HG03135 (cell line): Measurements from ENCODE around the gene BMP2K.

Experiments
- ATAC-seq: cut with Tn5 transposase; IDR thresholded peaks from one replicate; pipeline ENCODE4 v1.9.1; 2021; ENCODE audit warnings: mild to moderate bottlenecking, moderate library complexity; ENCODE audit not compliant: unreplicated experiment

BMP2K gene

GRCh38 chr4:78923464-78924312 is 147.5 kb downstream of the BMP2K start:
- ATAC-seq: peak; percentile 55

GRCh38 chr4:78926826-78927225 is 150.7 kb downstream of the BMP2K start:
- no peak for ATAC-seq

GRCh38 chr4:78928835-78929234 is 152.7 kb downstream of the BMP2K start:
- ATAC-seq: no peak

GRCh38 chr4:78930016-78930629 is 154.0 kb downstream of the BMP2K start:
- no peak for ATAC-seq

- ATAC-seq: no peak
Measured at GRCh38 chr4:78936989-78937388, 160.8 kb downstream of the BMP2K start.

GRCh38 chr4:78937837-78938236 is 161.7 kb downstream of the BMP2K start:
- no peak for ATAC-seq

- ATAC-seq: no peak
Measured at GRCh38 chr4:78938474-78938867, 162.3 kb downstream of the BMP2K start.

GRCh38 chr4:78938868-78939666 is 162.9 kb downstream of the BMP2K start, which contains the start of gene PAQR3:
Gene PAQR3, minus strand, starts transcription at chr4:78939438. Its CDS starts 214 bp downstream, at chr4:78939224.
- ATAC-seq: peak; percentile 99

- no peak for ATAC-seq
Measured at GRCh38 chr4:78939667-78940008, 163.5 kb downstream of the BMP2K start.

- ATAC-seq: no peak
Measured at GRCh38 chr4:78940752-78941151, 164.6 kb downstream of the BMP2K start.

- ATAC-seq: no peak
Measured at GRCh38 chr4:78944381-78944780, 168.2 kb downstream of the BMP2K start.

- no peak for ATAC-seq
Measured at GRCh38 chr4:78945651-78946179, 169.6 kb downstream of the BMP2K start.

- no peak for ATAC-seq
Measured at GRCh38 chr4:78949735-78950134, 173.6 kb downstream of the BMP2K start.

GRCh38 chr4:78951862-78952472 is 175.8 kb downstream of the BMP2K start:
- ATAC-seq: no peak

GRCh38 chr4:78953231-78953630 is 177.1 kb downstream of the BMP2K start:
- ATAC-seq: no peak

GRCh38 chr4:78953769-78954666 is 177.9 kb downstream of the BMP2K start:
- ATAC-seq: no peak

- no peak for ATAC-seq
Measured at GRCh38 chr4:78956975-78957374, 180.8 kb downstream of the BMP2K start.

GRCh38 chr4:78960926-78961325 is 184.8 kb downstream of the BMP2K start:
- no peak for ATAC-seq
